MCF 10A (cell line): ENCODE results near the gene ACTR1A. TPM values are rescaled to one million over a fixed set of nuclear protein-coding genes. Genes with fewer than 3 reads are reported as not detected.
A peak's percentile ranks its signal among the peaks of the same experiment; 100 is the strongest.

Experiments
- Bru-seq: library from RNA; stranded (reverse); fragments of 400-500 nt; gene quantifications from one replicate; lab custom pipeline; 2021; lab: Mats Ljungman, UMichigan
- BruChase-seq, 2 experiments: library from RNA; stranded (reverse); fragments of 400-500 nt; gene quantifications; one replicate each; lab custom pipeline; 2021; lab: Mats Ljungman, UMichigan
- BruUV-seq: library from RNA; stranded (reverse); fragments of 400-500 nt; replicated peaks from 2 replicates; lab custom pipeline; 2021; lab: Mats Ljungman, UMichigan
- CTCF ChIA-PET: fragments of 300-600 bp; sonication (Branson Sonifier 250); formaldehyde crosslinking; extraction: SDS; loops from one replicate; lab custom pipeline; 2021; ENCODE audit warnings: antibody characterized with exemption, inconsistent platforms; lab: Yijun Ruan, JAX
- POLR2A ChIA-PET: fragments of 300-600, 350-650 bp; sonication (Branson Sonifier 250); formaldehyde crosslinking; extraction: SDS; loops from one replicate; lab custom pipeline; 2020; ENCODE audit warnings: antibody characterized with exemption, inconsistent platforms; lab: Yijun Ruan, JAX
- DNase-seq: peaks from one replicate; pipeline ENCODE4 v3.0.0-alpha.2; 2018; ENCODE audit not compliant: unreplicated experiment
- H3K27ac Mint-ChIP-seq: one replicate; pipeline ENCODE4 v1.8.0; 2022; ENCODE audit warnings: mild to moderate bottlenecking, low read depth, mixed read lengths; ENCODE audit not compliant: unreplicated experiment
- H3K27me3 Mint-ChIP-seq: one replicate; pipeline ENCODE4 v1.8.0; 2022; ENCODE audit warnings: mixed read lengths; ENCODE audit not compliant: insufficient read depth, unreplicated experiment
- H3K36me3 Mint-ChIP-seq: one replicate; pipeline ENCODE4 v1.8.0; 2022; ENCODE audit warnings: mild to moderate bottlenecking, moderate library complexity, mixed read lengths; ENCODE audit not compliant: insufficient read depth, unreplicated experiment
- H3K4me1 Mint-ChIP-seq: one replicate; pipeline ENCODE4 v1.8.0; 2022; ENCODE audit warnings: mixed read lengths; ENCODE audit not compliant: insufficient read depth, unreplicated experiment
- H3K4me3 Mint-ChIP-seq: one replicate; pipeline ENCODE4 v1.8.0; 2022; ENCODE audit warnings: mild to moderate bottlenecking, moderate library complexity, mixed read lengths; ENCODE audit not compliant: unreplicated experiment
- H3K9me3 Mint-ChIP-seq: one replicate; pipeline ENCODE4 v1.8.0; 2022; ENCODE audit warnings: mixed read lengths; ENCODE audit not compliant: unreplicated experiment
- intact Hi-C: fragments of 100-400 bp; cut with micrococcal nuclease; formaldehyde crosslinking; loops from 2 replicates; pipeline ENCODE4 v1.14.1; 2022
- long read RNA-seq: library from polyadenylated mRNA; stranded (forward); transcript quantifications from one replicate; pipeline ENCODE4 v2.0.0, GENCODE V29; 2022
- total RNA-seq: library from RNA; stranded (reverse); gene quantifications from 2 replicates; pipeline ENCODE4 v1.2.3, GENCODE V29; 2022
- TF ChIP-seq, protein P1 (sequence below): fragments of 200-600 bp; IDR thresholded peaks from one replicate; pipeline ENCODE4 v1.8.0; 2022; ENCODE audit warnings: antibody characterized with exemption, mild to moderate bottlenecking; ENCODE audit not compliant: unreplicated experiment

The ACTR1A gene
- total RNA-seq (60.1 and 75.3 TPM in 2 replicates), Bru-seq, nascent RNA (percentile 74 among the genes with signal in this experiment), BruChase-seq, experiment 1, labeled RNA remaining after a 6-hour chase (percentile 87 among the genes with signal in this experiment), BruChase-seq, experiment 2, labeled RNA remaining after a 2-hour chase (percentile 80 among the genes with signal in this experiment)
- long read RNA-seq, transcript ACTR1A-201 (11 exons, 2,829 nt): major isoform, 214 of 255 reads
- long read RNA-seq, partial matches to known transcripts: 15 of 255 reads
- long read RNA-seq, other reads (novel, unspliced or antisense): 23 of 255 reads

DNA sequence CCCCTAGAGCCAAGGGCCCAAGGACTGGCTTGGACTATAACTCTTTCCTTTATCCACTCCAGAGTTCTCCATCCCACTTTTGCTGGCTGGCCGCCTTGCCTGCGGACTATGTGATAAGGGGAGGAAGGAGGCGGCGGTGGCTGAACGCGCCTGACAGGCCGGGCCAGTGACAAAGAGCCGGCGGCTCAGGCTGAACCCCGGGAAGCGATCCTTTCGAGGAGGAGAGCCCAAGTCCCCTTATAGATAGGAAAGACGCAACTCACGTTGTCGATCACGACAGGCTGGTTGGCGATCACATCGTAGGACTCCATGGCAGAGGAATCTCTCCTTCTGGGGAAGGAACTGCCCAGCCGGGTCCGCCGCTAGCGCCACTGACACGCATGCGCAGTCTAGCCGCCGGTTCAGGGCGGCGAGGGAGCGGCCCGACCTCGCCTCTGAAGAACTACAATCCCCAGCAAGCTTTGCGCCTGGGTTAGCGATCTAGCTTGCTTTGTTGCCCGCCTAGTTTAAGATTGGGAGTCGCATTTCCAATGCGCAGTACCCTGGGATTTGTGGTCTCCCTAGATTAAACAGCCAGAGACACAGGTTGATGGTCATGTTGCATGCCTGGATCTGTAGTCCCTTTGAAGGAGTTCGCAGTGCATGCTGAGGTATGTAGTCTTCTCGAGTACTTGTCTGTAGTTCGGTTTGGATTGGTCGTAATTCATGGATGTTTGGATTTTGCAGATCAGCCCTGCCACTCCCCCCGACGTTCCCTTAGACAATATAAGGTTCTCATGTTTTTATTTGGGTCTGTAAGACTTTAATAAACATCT is at the start of gene ACTR1A:
ACTR1A (minus strand) TSS at position 376 of the 815 bp plus-strand sequence; CDS start at position 311, 65 bp downstream.
- no peaks in the 10 kb centered on the region for H3K27me3 Mint-ChIP-seq
- no peak within 1 kb of the TSS for H3K27ac Mint-ChIP-seq
- H3K9me3 Mint-ChIP-seq: no peaks in the 10 kb centered on the region
- peaks cover 15% of the 10 kb centered on the region for H3K36me3 Mint-ChIP-seq
- POLR2A ChIA-PET: interaction anchor here (0.6 to 4.9 kb wide), 31 partner anchors 11 to 693 kb away, joined by 3 to 51 read pairs (median 4); partner anchors contain the start of genes ARL3, BORCS7, C10orf95 and CNNM2
- no peak within 1 kb of the TSS for H3K4me3 Mint-ChIP-seq
- TF ChIP-seq, protein P1, sequence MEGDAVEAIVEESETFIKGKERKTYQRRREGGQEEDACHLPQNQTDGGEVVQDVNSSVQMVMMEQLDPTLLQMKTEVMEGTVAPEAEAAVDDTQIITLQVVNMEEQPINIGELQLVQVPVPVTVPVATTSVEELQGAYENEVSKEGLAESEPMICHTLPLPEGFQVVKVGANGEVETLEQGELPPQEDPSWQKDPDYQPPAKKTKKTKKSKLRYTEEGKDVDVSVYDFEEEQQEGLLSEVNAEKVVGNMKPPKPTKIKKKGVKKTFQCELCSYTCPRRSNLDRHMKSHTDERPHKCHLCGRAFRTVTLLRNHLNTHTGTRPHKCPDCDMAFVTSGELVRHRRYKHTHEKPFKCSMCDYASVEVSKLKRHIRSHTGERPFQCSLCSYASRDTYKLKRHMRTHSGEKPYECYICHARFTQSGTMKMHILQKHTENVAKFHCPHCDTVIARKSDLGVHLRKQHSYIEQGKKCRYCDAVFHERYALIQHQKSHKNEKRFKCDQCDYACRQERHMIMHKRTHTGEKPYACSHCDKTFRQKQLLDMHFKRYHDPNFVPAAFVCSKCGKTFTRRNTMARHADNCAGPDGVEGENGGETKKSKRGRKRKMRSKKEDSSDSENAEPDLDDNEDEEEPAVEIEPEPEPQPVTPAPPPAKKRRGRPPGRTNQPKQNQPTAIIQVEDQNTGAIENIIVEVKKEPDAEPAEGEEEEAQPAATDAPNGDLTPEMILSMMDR: no peak
- peak; percentile 99 for DNase-seq
- CTCF ChIA-PET: interaction anchor here (0.5 to 8.1 kb wide), 16 partner anchors 7 to 1443 kb away, joined by 3 to 69 read pairs (median 4); partner anchors contain the start of gene C10orf95
- peaks cover 16% of the 10 kb centered on the region for H3K4me1 Mint-ChIP-seq
- intact Hi-C loops: loop anchor here (1.0 to 2.0 kb wide), 4 partner anchors 42 to 143 kb away; no protein-coding TSS in a partner anchor
- no TSS peak for BruUV-seq

DNA sequence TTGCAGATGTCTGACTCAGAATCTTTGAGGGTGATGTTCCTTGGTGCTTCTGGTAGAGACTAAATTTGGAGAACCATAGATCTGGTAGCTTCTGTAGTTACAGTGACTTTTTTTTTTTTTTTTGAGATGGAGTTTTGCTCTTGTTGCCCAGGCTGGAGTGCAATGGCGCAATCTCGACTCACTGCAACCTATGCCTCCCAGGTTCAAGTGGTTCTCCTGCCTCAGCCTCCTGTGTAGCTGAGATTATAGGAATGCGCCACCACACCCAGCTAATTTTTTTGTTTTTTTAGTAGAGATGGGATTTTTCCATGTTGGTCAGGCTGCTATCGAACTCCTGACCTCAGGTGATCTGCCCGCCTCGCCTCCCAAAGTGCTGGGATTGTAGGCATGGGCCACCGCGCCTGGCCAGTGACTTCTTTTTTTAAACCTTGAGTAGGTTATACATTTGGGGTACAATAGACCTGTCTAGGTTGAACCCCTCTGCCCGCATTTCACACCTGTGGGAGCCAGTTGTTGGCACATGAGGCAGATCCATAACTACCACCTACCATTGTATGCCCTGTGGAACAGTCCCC is 48.2 kb upstream of the ACTR1A start:
- no peak overlapping the region for H3K4me3 Mint-ChIP-seq
- ChIA-PET CTCF (interaction anchor here (0.6 to 1.7 kb wide), 2 partner anchors 10 to 156 kb away, joined by 3 to 5 read pairs; no protein-coding TSS in a partner anchor), POLR2A (interaction anchor here (0.6 kb wide), 1 partner anchor 283 kb away, joined by 3 read pairs; no protein-coding TSS in a partner anchor)
- intact Hi-C loops: no loop called here
- peaks cover 9% of the 10 kb centered on the region for H3K36me3 Mint-ChIP-seq
- TF ChIP-seq, protein P1: no peak
- BruUV-seq: no TSS peak
- no peaks in the 10 kb centered on the region for H3K27me3 Mint-ChIP-seq
- H3K4me1 Mint-ChIP-seq: peaks cover 1% of the 10 kb centered on the region
- no peak for DNase-seq
- H3K27ac Mint-ChIP-seq: no peak overlapping the region
- H3K9me3 Mint-ChIP-seq: no peaks in the 10 kb centered on the region

DNA sequence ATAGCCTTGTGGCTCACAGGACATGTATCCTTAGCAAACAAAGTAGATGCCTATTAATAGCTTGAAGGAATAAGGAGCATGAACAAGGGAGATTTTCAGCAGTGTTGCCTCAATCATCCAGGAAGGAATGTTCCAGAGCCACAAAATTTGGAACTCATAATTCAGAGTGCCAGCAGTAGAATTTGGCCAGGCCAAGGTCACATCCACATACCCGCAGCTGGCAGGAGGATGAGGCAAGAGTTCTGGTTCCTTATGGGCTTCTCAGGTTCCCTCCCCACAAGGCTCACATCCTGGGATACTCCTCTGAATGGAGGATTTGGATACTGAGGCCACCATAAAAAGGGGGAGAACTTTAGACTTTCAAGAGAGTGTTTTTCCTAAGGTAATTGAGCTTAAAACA is 47.0 kb upstream of the ACTR1A start:
- TF ChIP-seq, protein P1: no peak
- Mint-ChIP-seq H3K9me3 (no peaks in the 10 kb centered on the region), H3K4me1 (no peaks in the 10 kb centered on the region), H3K36me3 (peaks cover 9% of the 10 kb centered on the region), H3K27me3 (no peaks in the 10 kb centered on the region), H3K4me3 (no peak overlapping the region), H3K27ac (no peak overlapping the region)
- DNase-seq: no peak
- ChIA-PET POLR2A (no interaction called here), CTCF (interaction anchor here (1.7 kb wide), 1 partner anchor 9 kb away, joined by 5 read pairs; no protein-coding TSS in a partner anchor)
- intact Hi-C loops: no loop called here
- no TSS peak for BruUV-seq
